GM18505 (cell line): ENCODE data around the gene CASP5.
"Not testable (repeated sequence)": the region's sequence is repeated elsewhere in the genome, so short reads cannot be mapped to it uniquely, and the experiment has no call there.

Experiments
- ATAC-seq: cut with Tn5 transposase; IDR thresholded peaks from one replicate; pipeline ENCODE4 v1.9.1; 2021; ENCODE audit not compliant: unreplicated experiment
- POLR2A ChIP-seq: IDR thresholded peaks from 4 replicates; pipeline ENCODE4 v1.6.1; 2011; ENCODE audit warnings: borderline replicate concordance; ENCODE audit not compliant: insufficient read depth, insufficient read length; ENCODE audit errors: extremely low read depth

CASP5 gene

GRCh38 chr11:105023003-105023402 is at the start of gene CASP5:
Gene CASP5 (minus strand): TSS chr11:105023168. CDS start chr11:105023136, 32 bp downstream.
- TF ChIP-seq POLR2A = no peak
- ATAC-seq = no peak

GRCh38 chr11:105072080-105072479 is 49.1 kb upstream of the CASP5 start:
- ATAC-seq = not testable (repeated sequence)

GRCh38 chr11:105071089-105071732 is 48.2 kb upstream of the CASP5 start:
- TF ChIP-seq POLR2A = no peak
- no peak for ATAC-seq

GRCh38 chr11:105070306-105070705 is 47.3 kb upstream of the CASP5 start:
- TF ChIP-seq POLR2A = no peak
- ATAC-seq = no peak

- not testable (repeated sequence) for ATAC-seq
These were observed 46.8 kb upstream of the CASP5 start for GRCh38 chr11:105069749-105070148.

GRCh38 chr11:105063245-105063941 is 40.4 kb upstream of the CASP5 start:
- ATAC-seq = not testable (repeated sequence)

GRCh38 chr11:105057432-105057831 is 34.5 kb upstream of the CASP5 start:
- ATAC-seq = no peak
- no peak for TF ChIP-seq POLR2A

- TF ChIP-seq POLR2A = no peak
- no peak for ATAC-seq
These were observed 33.5 kb upstream of the CASP5 start for GRCh38 chr11:105056446-105056845.

GRCh38 chr11:105054723-105055493 is 31.9 kb upstream of the CASP5 start:
- no peak for TF ChIP-seq POLR2A
- no peak for ATAC-seq

- TF ChIP-seq POLR2A = no peak
- ATAC-seq = no peak
These were observed 29.5 kb upstream of the CASP5 start for GRCh38 chr11:105052487-105052886.

GRCh38 chr11:105051559-105051958 is 28.6 kb upstream of the CASP5 start:
- ATAC-seq = no peak
- no peak for TF ChIP-seq POLR2A

GRCh38 chr11:105049481-105049880 is 26.5 kb upstream of the CASP5 start:
- no peak for TF ChIP-seq POLR2A

GRCh38 chr11:105046898-105047579 is 24.1 kb upstream of the CASP5 start:
- ATAC-seq = no peak
- no peak for TF ChIP-seq POLR2A

More at GRCh38 chr11:105049481-105049880, 26.5 kb upstream of the CASP5 start:
- ATAC-seq = no peak
